IPS-20b (cell line): ENCODE measurements around the gene FAU.

Experiments used
- H3K27ac ChIP-seq: one replicate; pipeline ENCODE4 v1.5.1; 2013; ENCODE audit warnings: low read length
- H3K27me3 ChIP-seq: 2 replicates; pipeline ENCODE4 v1.6.1; 2013; ENCODE audit warnings: mild to moderate bottlenecking, low read length, inconsistent platforms; ENCODE audit not compliant: insufficient read depth
- H3K36me3 ChIP-seq: 2 replicates; pipeline ENCODE4 v1.6.1; 2013; ENCODE audit warnings: low read depth, mild to moderate bottlenecking, inconsistent platforms, low read length, moderate library complexity; ENCODE audit not compliant: insufficient read depth
- H3K4me1 ChIP-seq: 2 replicates; pipeline ENCODE4 v1.6.1; 2013; ENCODE audit warnings: mild to moderate bottlenecking, control low read depth, inconsistent platforms, low read length, moderate library complexity; ENCODE audit not compliant: insufficient read depth
- H3K4me3 ChIP-seq: 2 replicates; pipeline ENCODE4 v1.5.1; 2013; ENCODE audit warnings: mild to moderate bottlenecking, low read length, inconsistent platforms
- H3K9ac ChIP-seq: 2 replicates; pipeline ENCODE4 v1.6.1; 2013; ENCODE audit warnings: low read depth, mild to moderate bottlenecking, inconsistent platforms, low read length, moderate library complexity
- H3K9me3 ChIP-seq: 2 replicates; pipeline ENCODE4 v1.6.1; 2013; ENCODE audit warnings: mild to moderate bottlenecking, low read depth, low read length, inconsistent platforms; ENCODE audit not compliant: insufficient read depth

FAU gene

GRCh38 chr11:65121865-65122696 lies at the start of gene FAU, which contains the start of gene MRPL49:
FAU (minus strand) TSS chr11:65122134; CDS start chr11:65121813, 321 bp downstream.
MRPL49 (plus strand) TSS chr11:65122321; CDS start chr11:65122347, 26 bp downstream.
- Histone ChIP-seq H3K9ac (peak within 1 kb of the TSS; percentile 90), H3K9me3 (no peaks in the 10 kb centered on the region), H3K4me3 (peak within 1 kb of the TSS; percentile 88), H3K27ac (peak within 1 kb of the TSS; percentile 90), H3K27me3 (no peaks in the 10 kb centered on the region), H3K4me1 (0 out of 2 replicates have a peak, but pooled peaks cover 3% of the 10 kb centered on the region), H3K36me3 (peaks cover 66% of the 10 kb centered on the region)

- Histone ChIP-seq H3K27ac (no peak within 1 kb of the TSS), H3K4me3 (no peak within 1 kb of the TSS), H3K36me3 (no peaks in the 10 kb centered on the region), H3K9me3 (no peaks in the 10 kb centered on the region), H3K27me3 (no peaks in the 10 kb centered on the region), H3K9ac (no peak within 1 kb of the TSS), H3K4me1 (no peaks in the 10 kb centered on the region)
Measured at GRCh38 chr11:65170058-65170534, 48.2 kb upstream of the FAU start, which contains the start of gene SPDYC. SPDYC (plus strand) TSS chr11:65170233; CDS start chr11:65171358, 1,125 bp downstream.

GRCh38 chr11:65169164-65169641 lies 47.3 kb upstream of the FAU start:
- H3K9ac ChIP-seq, result no peak overlapping the region
- H3K9me3 ChIP-seq, result no peaks in the 10 kb centered on the region
- no peaks in the 10 kb centered on the region for H3K36me3 ChIP-seq
- H3K27me3 ChIP-seq, result no peaks in the 10 kb centered on the region
- no peak overlapping the region for H3K27ac ChIP-seq
- no peaks in the 10 kb centered on the region for H3K4me1 ChIP-seq
- H3K4me3 ChIP-seq, result no peak overlapping the region

DNA sequence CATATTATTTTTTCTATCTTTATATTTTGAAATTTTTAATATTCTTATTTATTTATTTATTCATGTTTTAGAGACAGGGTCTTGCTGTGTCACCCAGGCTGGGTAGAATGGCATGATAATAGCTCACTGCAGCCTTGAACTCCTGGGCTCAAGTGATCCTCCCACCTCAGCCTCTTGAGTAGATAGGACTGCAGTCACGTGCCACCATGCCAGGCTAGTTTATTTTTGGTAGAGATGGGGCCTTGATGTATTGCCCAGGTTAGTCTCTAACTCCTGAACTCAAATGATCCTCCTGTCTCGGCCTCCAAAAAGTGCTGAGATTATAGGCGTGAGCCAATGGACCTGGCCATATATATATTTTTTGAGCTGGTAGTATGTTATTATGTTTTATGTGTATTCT lies 45.7 kb upstream of the FAU start:
- H3K27me3 ChIP-seq, result no peaks in the 10 kb centered on the region
- H3K4me1 ChIP-seq, result no peaks in the 10 kb centered on the region
- H3K4me3 ChIP-seq, result no peak overlapping the region
- no peak overlapping the region for H3K9ac ChIP-seq
- H3K36me3 ChIP-seq, result no peaks in the 10 kb centered on the region
- no peaks in the 10 kb centered on the region for H3K9me3 ChIP-seq
- no peak overlapping the region for H3K27ac ChIP-seq

- no peaks in the 10 kb centered on the region for H3K4me1 ChIP-seq
- no peaks in the 10 kb centered on the region for H3K9me3 ChIP-seq
- no peaks in the 10 kb centered on the region for H3K27me3 ChIP-seq
- no peak overlapping the region for H3K9ac ChIP-seq
- no peaks in the 10 kb centered on the region for H3K36me3 ChIP-seq
- H3K4me3 ChIP-seq, result no peak overlapping the region
- H3K27ac ChIP-seq, result no peak overlapping the region
Measured at GRCh38 chr11:65166893-65167292, 45.0 kb upstream of the FAU start.

- Histone ChIP-seq H3K4me3 (no peak overlapping the region), H3K4me1 (no peaks in the 10 kb centered on the region), H3K27me3 (no peaks in the 10 kb centered on the region), H3K9ac (no peak overlapping the region), H3K36me3 (no peaks in the 10 kb centered on the region), H3K27ac (no peak overlapping the region), H3K9me3 (no peaks in the 10 kb centered on the region)
Measured at GRCh38 chr11:65165410-65166317, 43.7 kb upstream of the FAU start.

- Histone ChIP-seq H3K9me3 (no peaks in the 10 kb centered on the region), H3K36me3 (no peaks in the 10 kb centered on the region), H3K4me3 (no peak overlapping the region), H3K9ac (no peak overlapping the region), H3K27me3 (no peaks in the 10 kb centered on the region), H3K27ac (no peak overlapping the region), H3K4me1 (no peaks in the 10 kb centered on the region)
Measured at GRCh38 chr11:65163684-65164083, 41.8 kb upstream of the FAU start.

DNA sequence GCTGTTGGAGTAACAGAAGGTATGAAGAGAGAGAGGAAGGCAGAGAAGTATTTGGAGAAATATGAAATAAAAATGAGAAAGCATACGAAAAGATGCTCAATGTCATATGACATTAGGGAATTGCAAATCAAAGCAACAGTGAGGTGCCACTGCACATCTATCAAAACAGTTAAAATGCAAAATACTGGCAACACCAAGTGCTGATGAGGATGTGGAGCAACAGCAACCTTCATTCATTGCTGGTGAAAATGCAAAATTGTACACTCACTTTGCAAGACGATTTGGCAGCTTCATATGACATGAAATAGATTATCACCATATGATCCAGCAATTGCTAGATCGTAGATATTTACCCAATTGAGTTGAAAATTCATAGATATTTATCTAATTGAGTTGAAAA lies 38.7 kb upstream of the FAU start:
- H3K9me3 ChIP-seq, result no peaks in the 10 kb centered on the region
- no peak overlapping the region for H3K9ac ChIP-seq
- no peak overlapping the region for H3K4me3 ChIP-seq
- H3K27me3 ChIP-seq, result no peaks in the 10 kb centered on the region
- no peak overlapping the region for H3K27ac ChIP-seq
- no peaks in the 10 kb centered on the region for H3K4me1 ChIP-seq
- no peaks in the 10 kb centered on the region for H3K36me3 ChIP-seq

GRCh38 chr11:65159012-65159411 lies 37.1 kb upstream of the FAU start:
- Histone ChIP-seq H3K36me3 (no peaks in the 10 kb centered on the region), H3K4me3 (no peak overlapping the region), H3K9ac (no peak overlapping the region), H3K4me1 (no peaks in the 10 kb centered on the region), H3K27ac (no peak overlapping the region), H3K9me3 (no peaks in the 10 kb centered on the region), H3K27me3 (no peaks in the 10 kb centered on the region)

DNA sequence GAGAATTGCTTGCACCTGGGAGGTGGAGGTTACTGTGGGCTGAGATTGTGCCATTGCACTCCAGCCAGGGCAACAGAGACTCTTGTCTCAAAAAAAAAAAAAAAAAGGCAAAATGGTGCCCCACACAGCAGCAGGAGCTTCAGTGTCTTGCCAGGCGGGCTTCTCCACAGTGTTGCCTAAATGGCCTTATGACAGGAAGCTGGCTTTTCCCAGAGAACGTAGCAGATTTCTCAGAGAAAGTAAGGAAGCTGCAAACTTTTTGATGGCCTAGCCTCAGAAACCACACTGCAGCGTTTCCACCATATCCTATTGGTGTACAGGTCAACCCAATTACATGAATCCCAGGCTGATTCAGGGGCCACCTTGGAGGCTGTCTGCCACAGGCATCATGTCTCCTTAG lies 35.4 kb upstream of the FAU start:
- no peak overlapping the region for H3K9ac ChIP-seq
- H3K4me1 ChIP-seq, result no peaks in the 10 kb centered on the region
- H3K27me3 ChIP-seq, result 0 out of 2 replicates have a peak, but pooled peaks cover 3% of the 10 kb centered on the region
- no peak overlapping the region for H3K4me3 ChIP-seq
- no peaks in the 10 kb centered on the region for H3K36me3 ChIP-seq
- no peak overlapping the region for H3K27ac ChIP-seq
- H3K9me3 ChIP-seq, result no peaks in the 10 kb centered on the region

DNA sequence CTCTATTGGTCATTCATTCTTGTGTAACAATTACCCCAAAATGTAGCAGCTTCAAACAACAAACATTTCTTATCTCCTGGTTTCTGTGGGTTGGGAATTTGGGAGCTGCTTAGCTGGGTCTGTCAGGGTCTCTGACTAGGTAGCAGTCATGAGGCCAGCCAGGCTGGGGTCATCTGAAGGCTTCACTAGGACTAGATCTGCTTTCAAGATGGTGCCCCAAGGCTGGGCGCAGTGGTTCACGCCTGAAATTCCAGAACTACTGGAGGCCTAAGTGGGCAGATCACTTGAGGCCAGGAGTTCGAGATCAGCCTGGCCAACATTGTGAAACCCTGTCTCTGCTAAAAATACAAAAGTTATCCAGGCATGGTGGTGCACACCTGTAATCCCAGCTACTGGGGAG lies 35.0 kb upstream of the FAU start:
- no peaks in the 10 kb centered on the region for H3K9me3 ChIP-seq
- H3K4me1 ChIP-seq, result no peaks in the 10 kb centered on the region
- 0 out of 2 replicates have a peak, but pooled peaks cover 3% of the 10 kb centered on the region for H3K27me3 ChIP-seq
- H3K36me3 ChIP-seq, result no peaks in the 10 kb centered on the region
- no peak overlapping the region for H3K27ac ChIP-seq
- no peak overlapping the region for H3K9ac ChIP-seq
- H3K4me3 ChIP-seq, result no peak overlapping the region
